K562 (cell line): ENCODE results near the gene RAB31. TPM values are rescaled to one million over a fixed set of nuclear protein-coding genes. Genes with fewer than 3 reads are reported as not detected.

ENCODE experiments used
- ASH1L ChIP-seq: fragments of 450-650 bp; IDR thresholded peaks from 2 replicates; pipeline ENCODE4 v1.6.1; 2018; ENCODE audit warnings: borderline replicate concordance, mild to moderate bottlenecking, low read depth; ENCODE audit not compliant: partially characterized antibody
- CBFA2T3 ChIP-seq: fragments of 450-650 bp; IDR thresholded peaks from 2 replicates; pipeline ENCODE4 v1.6.1; 2017
- COPS2 ChIP-seq: fragments of 450-650 bp; conservative IDR thresholded peaks from 2 replicates; pipeline ENCODE4 v1.6.1; 2016; ENCODE audit warnings: mild to moderate bottlenecking, moderate library complexity
- DPF2 ChIP-seq: fragments of 450-650 bp; IDR thresholded peaks from 2 replicates; pipeline ENCODE4 v1.6.1; 2016
- GATAD2B ChIP-seq: fragments of 450-650 bp; IDR thresholded peaks from 2 replicates; pipeline ENCODE4 v1.6.1; 2017; ENCODE audit warnings: mild to moderate bottlenecking, borderline replicate concordance
- KHSRP ChIP-seq: fragments of 450-650 bp; IDR thresholded peaks from 2 replicates; pipeline ENCODE4 v1.6.1; 2017
- MEIS2 ChIP-seq: fragments of 450-650 bp; IDR thresholded peaks from 2 replicates; pipeline ENCODE4 v1.6.1; 2014; ENCODE audit warnings: mild to moderate bottlenecking; ENCODE audit not compliant: partially characterized antibody
- NKRF ChIP-seq: fragments of 450-650 bp; IDR thresholded peaks from 2 replicates; pipeline ENCODE4 v1.6.1; 2016; ENCODE audit warnings: borderline replicate concordance
- NR2C1 ChIP-seq, 2 experiments: fragments of 450-650 bp; IDR thresholded peaks; 2 replicates each; pipeline ENCODE4 v1.6.1; 2017; ENCODE audit warnings: mild to moderate bottlenecking in 2 of 2, antibody characterized with exemption in 1 of 2, inconsistent platforms in 1 of 2, missing compliant biosample characterization in 1 of 2, missing genetic modification characterization in 1 of 2
- POLR2AphosphoS5 ChIP-seq: IDR thresholded peaks from 2 replicates; pipeline ENCODE4 v1.6.1; 2011; ENCODE audit warnings: mild to moderate bottlenecking, low read depth, low read length, moderate library complexity; ENCODE audit not compliant: control insufficient read depth, insufficient read depth
- SAFB ChIP-seq: fragments of 200-400 bp; formaldehyde crosslinking; IDR thresholded peaks from 2 replicates; pipeline ENCODE4 v1.6.1; 2017; ENCODE audit warnings: low read depth, low read length, borderline replicate concordance
- SMARCB1 ChIP-seq: IDR thresholded peaks from 2 replicates; pipeline ENCODE4 v1.6.1; 2011; ENCODE audit warnings: improper control_type of control experiment, low read depth; ENCODE audit not compliant: insufficient read length
- SRSF7 ChIP-seq: fragments of 200-400 bp; formaldehyde crosslinking; optimal IDR thresholded peaks from 2 replicates; pipeline ENCODE3; 2017; ENCODE audit warnings: mild to moderate bottlenecking, low read depth, low read length
- TBL1XR1 ChIP-seq, 2 experiments: IDR thresholded peaks; 2 replicates each; pipeline ENCODE4 v1.6.1; 2012; ENCODE audit warnings: improper control_type of control experiment in 2 of 2, low read length in 2 of 2, mild to moderate bottlenecking in 1 of 2
- U2AF2 ChIP-seq: fragments of 200-400 bp; formaldehyde crosslinking; optimal IDR thresholded peaks from 2 replicates; pipeline ENCODE3; 2017; ENCODE audit warnings: low read depth, mild to moderate bottlenecking, low read length
- ZEB2 ChIP-seq: fragments of 450-650 bp; IDR thresholded peaks from 2 replicates; pipeline ENCODE4 v1.6.1; 2016
- ZNF224 ChIP-seq: sonication (generic); formaldehyde crosslinking; IDR thresholded peaks from 2 replicates; pipeline ENCODE4 v1.8.0; 2022; ENCODE audit warnings: mild to moderate bottlenecking, missing genetic modification reagents
- polyA plus RNA-seq, 8 experiments: library from polyadenylated mRNA; depleted of rRNA in 4 of 8; stranded (reverse) in 5 of 8; unstranded in 3 of 8; fragments of >200 nt; fragmentation: Nextera tagmentation in 2 of 8; fragmentation: Illumina TruSeq in 1 of 8; extraction: Ambion mirVana in 2 of 8; extraction: Trizol in 1 of 8; gene quantifications; 2 replicates each; pipeline versions ENCODE4 v1.2.1 to v1.2.3, GENCODE V29; 2011 to 2014; ENCODE audit warnings: inconsistent platforms in 1 of 8, missing spikeins in 1 of 8
- total RNA-seq, 7 experiments: library from RNA; depleted of rRNA in 6 of 7; stranded (reverse); fragments of >200 nt in 6 of 7; fragmentation: Illumina TruSeq in 2 of 7; extraction: Trizol in 2 of 7; gene quantifications; 2 replicates each; pipeline versions ENCODE4 v1.2.1 to v1.2.3, GENCODE V29; 2011 to 2021; ENCODE audit warnings: low replicate concordance in 1 of 7
- TF ChIP-seq, protein P1 (sequence below): fragments of 250-450 bp; sonication (Bioruptor Pico); IDR thresholded peaks from 2 replicates; pipeline ENCODE4 v1.4.0; 2020
- TF ChIP-seq, protein P2 (sequence below): IDR thresholded peaks from 2 replicates; pipeline ENCODE4 v1.6.1; 2016; ENCODE audit warnings: missing genetic modification characterization, missing compliant biosample characterization
- TF ChIP-seq, protein P3 (sequence below): IDR thresholded peaks from 2 replicates; pipeline ENCODE4 v1.6.1; 2011; ENCODE audit not compliant: insufficient read length; ENCODE audit errors: extremely low read depth

Gene RAB31
- total and polyA plus RNA-seq, 9 of the 15 experiments (the other 6 are each of a cell fraction or from before 2014, with no cell fraction given): 20.7 to 70.4 (median 41.3) TPM

GRCh38 chr18:9870431-9871008 lies 162.4 kb downstream of the RAB31 start (continued):
- TF ChIP-seq, protein P1, sequence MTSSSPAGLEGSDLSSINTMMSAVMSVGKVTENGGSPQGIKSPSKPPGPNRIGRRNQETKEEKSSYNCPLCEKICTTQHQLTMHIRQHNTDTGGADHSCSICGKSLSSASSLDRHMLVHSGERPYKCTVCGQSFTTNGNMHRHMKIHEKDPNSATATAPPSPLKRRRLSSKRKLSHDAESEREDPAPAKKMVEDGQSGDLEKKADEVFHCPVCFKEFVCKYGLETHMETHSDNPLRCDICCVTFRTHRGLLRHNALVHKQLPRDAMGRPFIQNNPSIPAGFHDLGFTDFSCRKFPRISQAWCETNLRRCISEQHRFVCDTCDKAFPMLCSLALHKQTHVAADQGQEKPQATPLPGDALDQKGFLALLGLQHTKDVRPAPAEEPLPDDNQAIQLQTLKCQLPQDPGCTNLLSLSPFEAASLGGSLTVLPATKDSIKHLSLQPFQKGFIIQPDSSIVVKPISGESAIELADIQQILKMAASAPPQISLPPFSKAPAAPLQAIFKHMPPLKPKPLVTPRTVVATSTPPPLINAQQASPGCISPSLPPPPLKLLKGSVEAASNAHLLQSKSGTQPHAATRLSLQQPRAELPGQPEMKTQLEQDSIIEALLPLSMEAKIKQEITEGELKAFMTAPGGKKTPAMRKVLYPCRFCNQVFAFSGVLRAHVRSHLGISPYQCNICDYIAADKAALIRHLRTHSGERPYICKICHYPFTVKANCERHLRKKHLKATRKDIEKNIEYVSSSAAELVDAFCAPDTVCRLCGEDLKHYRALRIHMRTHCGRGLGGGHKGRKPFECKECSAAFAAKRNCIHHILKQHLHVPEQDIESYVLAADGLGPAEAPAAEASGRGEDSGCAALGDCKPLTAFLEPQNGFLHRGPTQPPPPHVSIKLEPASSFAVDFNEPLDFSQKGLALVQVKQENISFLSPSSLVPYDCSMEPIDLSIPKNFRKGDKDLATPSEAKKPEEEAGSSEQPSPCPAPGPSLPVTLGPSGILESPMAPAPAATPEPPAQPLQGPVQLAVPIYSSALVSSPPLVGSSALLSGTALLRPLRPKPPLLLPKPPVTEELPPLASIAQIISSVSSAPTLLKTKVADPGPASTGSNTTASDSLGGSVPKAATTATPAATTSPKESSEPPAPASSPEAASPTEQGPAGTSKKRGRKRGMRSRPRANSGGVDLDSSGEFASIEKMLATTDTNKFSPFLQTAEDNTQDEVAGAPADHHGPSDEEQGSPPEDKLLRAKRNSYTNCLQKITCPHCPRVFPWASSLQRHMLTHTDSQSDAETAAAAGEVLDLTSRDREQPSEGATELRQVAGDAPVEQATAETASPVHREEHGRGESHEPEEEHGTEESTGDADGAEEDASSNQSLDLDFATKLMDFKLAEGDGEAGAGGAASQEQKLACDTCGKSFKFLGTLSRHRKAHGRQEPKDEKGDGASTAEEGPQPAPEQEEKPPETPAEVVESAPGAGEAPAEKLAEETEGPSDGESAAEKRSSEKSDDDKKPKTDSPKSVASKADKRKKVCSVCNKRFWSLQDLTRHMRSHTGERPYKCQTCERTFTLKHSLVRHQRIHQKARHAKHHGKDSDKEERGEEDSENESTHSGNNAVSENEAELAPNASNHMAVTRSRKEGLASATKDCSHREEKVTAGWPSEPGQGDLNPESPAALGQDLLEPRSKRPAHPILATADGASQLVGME: no peak
- TF ChIP-seq SAFB (no peak), COPS2 (no peak), CBFA2T3 (no peak), ASH1L (no peak), KHSRP (no peak), NKRF (peak; percentile 21; the same call in 1 of the 2 replicates), DPF2 (no peak), MEIS2 (no peak), SRSF7 (no peak), TBL1XR1 (IDR thresholded peaks at IDR 0.05; ENCODE audit: low read length in 2 of 2) (0 out of 4 replicates have a peak, but pooled peaks of 1 of the 2 experiments have one; percentile 14), SMARCB1 (no peak), U2AF2 (no peak), ZEB2 (no peak), NR2C1 (IDR thresholded peaks at IDR 0.05) (no peak), NR2C1 (tag; IDR thresholded peaks at IDR 0.05) (no peak), ZNF224 (no peak), GATAD2B (no peak), POLR2AphosphoS5 (no peak)
- TF ChIP-seq, protein P2, sequence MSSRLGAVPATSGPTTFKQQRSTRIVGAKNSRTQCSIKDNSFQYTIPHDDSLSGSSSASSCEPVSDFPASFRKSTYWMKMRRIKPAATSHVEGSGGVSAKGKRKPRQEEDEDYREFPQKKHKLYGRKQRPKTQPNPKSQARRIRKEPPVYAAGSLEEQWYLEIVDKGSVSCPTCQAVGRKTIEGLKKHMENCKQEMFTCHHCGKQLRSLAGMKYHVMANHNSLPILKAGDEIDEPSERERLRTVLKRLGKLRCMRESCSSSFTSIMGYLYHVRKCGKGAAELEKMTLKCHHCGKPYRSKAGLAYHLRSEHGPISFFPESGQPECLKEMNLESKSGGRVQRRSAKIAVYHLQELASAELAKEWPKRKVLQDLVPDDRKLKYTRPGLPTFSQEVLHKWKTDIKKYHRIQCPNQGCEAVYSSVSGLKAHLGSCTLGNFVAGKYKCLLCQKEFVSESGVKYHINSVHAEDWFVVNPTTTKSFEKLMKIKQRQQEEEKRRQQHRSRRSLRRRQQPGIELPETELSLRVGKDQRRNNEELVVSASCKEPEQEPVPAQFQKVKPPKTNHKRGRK (tag): peak; percentile 58
- TF ChIP-seq, protein P3, sequence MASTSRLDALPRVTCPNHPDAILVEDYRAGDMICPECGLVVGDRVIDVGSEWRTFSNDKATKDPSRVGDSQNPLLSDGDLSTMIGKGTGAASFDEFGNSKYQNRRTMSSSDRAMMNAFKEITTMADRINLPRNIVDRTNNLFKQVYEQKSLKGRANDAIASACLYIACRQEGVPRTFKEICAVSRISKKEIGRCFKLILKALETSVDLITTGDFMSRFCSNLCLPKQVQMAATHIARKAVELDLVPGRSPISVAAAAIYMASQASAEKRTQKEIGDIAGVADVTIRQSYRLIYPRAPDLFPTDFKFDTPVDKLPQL: no peak
